HG03565 (cell line): ENCODE results near the gene METTL26.

ENCODE experiments used
- ATAC-seq: cut with Tn5 transposase; IDR thresholded peaks from one replicate; pipeline ENCODE4 v1.9.1; 2021; ENCODE audit warnings: mild to moderate bottlenecking, moderate library complexity; ENCODE audit not compliant: unreplicated experiment

Gene METTL26

DNA sequence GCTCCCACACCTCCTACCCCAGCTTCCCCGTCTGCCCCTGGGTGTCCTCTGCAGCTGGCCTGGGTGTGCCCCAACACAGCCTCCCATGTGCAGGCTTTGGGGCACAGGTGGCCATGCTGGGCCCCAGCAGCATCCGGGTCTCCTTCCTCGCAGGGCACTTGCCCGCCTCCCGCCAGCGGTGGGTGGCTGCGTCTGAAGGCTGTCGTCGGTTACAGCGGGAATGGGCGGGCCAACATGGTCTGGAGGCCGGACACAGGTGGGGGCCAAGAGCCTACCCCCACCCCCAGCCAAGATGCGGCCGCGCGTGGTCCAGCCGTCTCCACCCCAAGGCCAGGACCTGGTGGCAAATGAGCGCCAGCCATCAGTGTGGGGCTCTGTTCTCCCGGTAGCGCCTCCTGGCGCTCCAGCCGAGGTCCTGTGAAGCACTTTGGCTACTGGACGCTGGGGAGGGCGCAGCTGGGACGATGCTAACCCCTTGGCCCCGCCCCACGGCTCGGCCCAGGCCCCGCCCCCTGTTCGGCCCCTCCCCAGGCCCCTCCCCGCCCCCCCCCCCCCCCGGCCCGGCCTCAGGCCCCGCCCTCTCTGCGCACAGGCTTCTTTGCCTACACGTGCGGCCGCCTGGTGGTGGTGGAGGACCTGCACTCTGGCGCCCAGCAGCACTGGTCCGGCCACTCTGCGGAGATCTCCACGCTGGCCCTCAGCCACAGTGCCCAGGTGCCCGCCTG, 24.5 kb upstream of the METTL26 start:
- ATAC-seq = peak; percentile 45

DNA sequence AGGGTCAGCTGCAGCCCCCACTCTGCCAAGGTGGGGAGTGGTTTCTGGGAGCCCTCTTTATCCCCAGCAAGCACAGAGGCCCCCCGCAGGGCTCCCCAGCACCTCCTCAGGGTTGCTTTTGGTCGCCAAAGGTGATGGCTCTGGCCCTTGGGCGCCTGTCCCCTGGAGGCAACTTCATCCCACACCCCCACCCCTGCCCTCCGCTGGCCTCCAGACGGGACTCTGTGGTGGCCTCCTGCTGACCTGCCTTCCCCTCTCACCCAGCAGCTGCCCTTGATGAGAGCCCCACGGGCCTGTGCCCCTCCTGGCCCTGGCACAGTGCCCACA, 24.0 kb upstream of the METTL26 start:
- no peak for ATAC-seq

GRCh38 chr16:659618-660017, 23.5 kb upstream of the METTL26 start:
- ATAC-seq = no peak

GRCh38 chr16:658679-659571, 22.8 kb upstream of the METTL26 start:
- ATAC-seq = no peak

GRCh38 chr16:657487-657886, 21.4 kb upstream of the METTL26 start:
- no peak for ATAC-seq

DNA sequence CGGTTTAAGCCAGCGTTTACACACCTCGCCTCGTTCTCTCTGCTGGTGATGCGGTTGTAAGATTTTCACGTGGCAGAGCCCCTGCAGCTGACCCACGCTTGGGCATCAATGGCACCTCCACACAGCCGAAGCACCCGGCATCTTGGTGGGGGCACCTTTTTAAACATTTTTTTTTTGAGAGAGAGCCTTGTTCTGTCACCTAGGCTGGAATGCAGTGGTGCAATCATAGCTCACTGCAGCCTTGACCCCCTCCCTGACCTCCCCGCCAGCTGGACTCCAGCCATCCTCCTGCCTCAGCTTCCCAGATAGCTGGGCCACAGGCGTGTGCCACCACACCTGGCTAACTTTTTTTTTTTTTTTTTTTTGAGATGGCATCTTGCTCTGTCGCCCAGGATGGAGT, 17.9 kb upstream of the METTL26 start:
- ATAC-seq = no peak

GRCh38 chr16:652454-653305, 16.6 kb upstream of the METTL26 start:
- ATAC-seq = no peak

DNA sequence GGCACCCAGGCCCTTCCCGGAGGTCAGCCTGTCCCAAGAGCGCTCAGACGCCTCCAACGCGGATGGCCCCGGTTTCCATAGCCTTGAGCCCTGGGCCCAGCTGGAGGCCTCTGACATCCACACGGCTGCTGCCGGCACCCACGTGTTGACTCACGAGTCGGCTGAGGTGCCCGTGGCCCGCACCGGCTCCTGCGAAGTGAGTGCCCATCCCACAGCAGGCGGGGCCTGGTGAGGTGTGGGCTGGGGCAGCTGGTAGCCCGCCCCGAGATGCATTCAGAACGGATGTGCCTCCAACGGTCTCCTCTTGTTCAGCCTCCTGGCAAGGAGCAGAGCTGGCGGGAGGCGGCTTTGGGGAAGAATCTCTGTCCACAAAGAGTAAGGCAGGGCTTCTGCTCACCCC, 15.7 kb upstream of the METTL26 start:
- ATAC-seq = no peak

DNA sequence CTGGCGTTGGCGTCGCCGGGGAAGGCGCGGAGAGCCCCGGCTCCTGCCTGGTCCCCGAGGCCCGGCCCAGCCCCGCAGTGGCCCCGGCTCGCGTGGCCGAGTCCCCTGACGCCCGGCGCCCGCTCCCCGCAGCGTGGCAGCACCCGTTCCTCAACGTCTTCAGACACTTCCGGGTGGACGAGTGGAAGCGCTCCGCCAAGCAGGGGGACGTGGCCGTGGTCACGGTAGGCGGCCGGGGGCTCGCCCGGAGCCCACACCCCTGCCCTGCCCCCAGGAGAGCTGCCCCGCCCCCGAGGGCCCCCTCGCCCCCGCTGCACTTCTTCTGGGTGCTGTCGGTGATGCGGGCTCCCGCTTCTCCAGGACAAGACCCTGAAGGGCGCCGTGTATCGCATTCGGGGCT, 13.5 kb upstream of the METTL26 start:
- ATAC-seq = peak; percentile 9

GRCh38 chr16:648781-649589, 12.9 kb upstream of the METTL26 start, which contains the start of gene WDR90:
TSS of gene WDR90 (plus strand) at chr16:649365. CDS start at chr16:649417, 52 bp downstream.
- peak; percentile 76 for ATAC-seq

DNA sequence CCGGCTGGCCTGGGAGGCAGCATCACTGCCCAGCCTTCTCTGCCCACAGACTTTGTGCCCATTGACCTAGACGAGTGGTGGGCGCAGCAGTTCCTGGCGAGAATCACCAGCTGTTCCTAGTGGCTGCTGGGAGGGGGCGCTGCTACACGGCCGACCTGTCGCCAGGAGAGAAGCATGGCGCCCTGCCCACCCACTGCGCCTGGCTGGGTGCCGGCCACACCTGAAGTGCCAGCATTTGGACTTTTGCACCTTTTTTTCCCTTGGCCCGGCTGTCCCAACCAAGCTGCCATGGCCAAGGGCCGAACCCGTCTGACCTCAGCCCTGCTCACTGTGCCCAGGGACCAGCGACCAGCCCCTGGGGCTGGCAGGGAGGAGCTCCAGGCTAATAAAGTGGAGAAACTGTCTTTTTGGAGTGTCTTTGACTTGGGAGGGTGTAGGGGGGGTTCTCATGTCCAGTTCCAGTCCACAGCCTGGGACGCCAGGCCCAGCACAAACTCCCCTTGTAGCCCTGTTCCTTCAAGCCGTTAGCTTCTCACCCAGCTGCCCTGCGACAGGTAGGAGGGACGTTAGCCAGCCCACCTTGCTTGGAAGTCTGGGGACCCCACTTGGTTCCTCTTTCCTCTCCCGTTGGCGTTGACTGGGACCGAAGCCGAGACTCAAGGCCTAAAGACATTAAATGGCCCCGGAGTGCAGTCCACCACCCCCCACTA, 12.1 kb upstream of the METTL26 start:
- ATAC-seq = no peak

DNA sequence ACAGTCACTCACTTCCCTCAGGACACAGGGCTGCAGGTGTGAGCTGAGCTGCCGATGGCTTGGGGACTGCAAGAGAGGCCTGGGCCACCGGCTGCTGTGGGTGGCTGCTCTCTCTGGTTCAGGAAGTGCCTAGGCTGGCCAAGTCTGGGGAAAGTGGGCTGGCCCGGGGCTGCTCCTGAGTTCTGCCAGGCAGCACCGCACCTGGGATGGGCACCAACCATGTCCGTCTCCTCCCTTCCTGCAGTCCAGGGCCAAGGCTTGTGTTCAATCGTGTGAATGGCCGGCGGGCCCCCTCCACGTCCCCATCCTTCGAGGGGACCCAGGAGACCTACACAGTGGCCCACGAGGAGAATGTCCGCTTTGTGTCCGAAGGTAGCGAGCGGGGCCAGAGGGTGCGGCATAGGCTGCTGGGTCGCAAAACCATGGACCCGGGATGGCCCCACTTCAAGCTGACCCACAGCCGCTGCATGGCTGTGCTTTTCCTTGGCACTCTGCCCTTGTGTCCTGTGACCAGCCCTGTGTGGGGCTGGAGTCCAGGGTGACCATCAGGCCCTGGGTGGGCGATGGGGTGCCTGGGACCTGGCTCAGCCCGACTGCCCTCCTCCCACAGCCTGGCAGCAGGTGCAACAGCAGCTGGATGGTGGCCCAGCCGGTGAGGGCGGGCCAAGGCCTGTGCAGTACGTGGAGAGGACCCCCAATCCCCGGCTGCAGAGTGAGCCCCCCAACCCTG, 11.2 kb upstream of the METTL26 start:
- no peak for ATAC-seq

DNA sequence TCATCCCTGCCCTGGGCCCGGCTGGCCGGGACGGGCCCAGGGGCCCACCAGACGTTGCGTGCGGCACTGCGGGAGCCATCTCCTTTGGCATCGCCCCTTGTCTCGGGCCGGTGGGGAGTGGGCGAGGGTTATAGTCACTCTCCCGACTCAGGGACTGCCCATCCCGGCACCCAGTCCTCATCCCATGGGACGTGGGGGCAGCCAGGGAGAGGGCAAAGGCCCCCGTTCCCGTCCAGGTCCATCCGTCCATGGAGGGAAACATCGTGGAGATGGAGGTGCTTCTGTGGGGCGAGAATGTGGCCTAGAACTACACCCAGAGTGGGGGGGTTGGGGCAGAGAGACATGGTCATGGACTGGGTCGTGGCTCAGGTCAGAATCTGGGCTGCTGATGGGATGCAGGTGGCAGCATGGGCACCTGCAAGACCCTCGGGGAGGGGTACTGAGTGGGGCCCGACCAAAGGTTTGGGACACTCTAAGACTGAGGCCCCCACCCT, 10.6 kb upstream of the METTL26 start:
- no peak for ATAC-seq

DNA sequence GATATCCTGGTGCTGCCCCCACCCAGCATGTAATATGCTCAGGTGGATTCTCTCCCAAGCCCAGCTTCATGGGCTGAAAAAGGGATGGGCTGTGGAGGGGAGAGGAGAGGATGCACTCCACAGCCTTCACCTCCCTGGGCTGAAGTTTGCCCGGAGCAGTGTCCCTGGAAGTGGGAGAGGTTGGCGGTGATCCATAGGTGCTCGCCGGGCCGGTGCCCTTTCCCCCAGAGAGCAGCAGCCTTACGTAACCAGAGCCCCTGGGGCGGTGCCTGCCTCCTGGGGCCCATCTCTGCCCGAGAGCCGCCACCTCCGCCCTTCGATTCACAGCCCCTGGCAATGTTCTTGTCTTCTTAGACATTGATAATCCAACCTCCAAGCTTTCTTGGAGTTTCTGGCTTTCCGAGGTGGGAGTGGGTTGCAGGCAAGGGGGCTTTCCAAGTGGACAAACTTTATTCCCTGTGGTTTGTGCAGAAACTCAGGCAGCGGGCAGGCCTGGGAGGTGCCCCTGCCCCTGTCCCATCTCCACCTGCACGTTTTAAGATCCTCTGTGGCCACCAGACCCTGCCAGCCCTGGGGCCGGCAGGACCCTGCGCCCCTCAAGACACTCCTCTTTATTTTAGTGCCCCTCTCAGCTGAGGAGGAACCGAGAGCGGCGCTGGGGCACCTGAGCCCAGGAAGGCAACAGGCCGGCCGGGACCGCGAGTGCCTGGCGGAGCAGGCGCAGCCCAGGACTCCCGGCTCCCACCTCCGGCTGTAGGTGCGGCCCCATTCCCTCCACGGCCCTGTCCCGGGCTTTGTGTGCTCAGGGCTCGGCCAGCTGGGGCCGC, 10.0 kb upstream of the METTL26 start:
- no peak for ATAC-seq

DNA sequence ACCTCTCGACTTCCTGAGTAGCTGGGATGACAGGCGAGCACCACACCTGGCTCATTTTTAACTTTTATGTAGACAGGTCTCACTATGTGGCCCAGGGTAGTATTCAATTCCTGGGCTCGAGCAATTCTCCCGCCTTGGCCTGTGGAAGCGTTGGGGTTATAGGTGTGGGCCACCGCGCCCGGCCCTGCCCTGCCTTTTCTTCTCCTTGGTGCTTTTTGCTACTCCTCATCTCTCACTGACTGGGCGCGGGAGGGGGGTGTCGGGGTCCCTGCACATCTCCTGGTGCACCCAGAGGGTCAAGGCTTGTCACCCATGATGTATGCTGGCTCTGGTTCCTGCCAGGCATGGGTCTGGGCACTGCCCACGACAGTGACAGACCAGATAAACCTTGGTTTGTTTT, 8.5 kb upstream of the METTL26 start:
- ATAC-seq = no peak

GRCh38 chr16:643050-643368, 6.9 kb upstream of the METTL26 start:
- ATAC-seq = no peak

DNA sequence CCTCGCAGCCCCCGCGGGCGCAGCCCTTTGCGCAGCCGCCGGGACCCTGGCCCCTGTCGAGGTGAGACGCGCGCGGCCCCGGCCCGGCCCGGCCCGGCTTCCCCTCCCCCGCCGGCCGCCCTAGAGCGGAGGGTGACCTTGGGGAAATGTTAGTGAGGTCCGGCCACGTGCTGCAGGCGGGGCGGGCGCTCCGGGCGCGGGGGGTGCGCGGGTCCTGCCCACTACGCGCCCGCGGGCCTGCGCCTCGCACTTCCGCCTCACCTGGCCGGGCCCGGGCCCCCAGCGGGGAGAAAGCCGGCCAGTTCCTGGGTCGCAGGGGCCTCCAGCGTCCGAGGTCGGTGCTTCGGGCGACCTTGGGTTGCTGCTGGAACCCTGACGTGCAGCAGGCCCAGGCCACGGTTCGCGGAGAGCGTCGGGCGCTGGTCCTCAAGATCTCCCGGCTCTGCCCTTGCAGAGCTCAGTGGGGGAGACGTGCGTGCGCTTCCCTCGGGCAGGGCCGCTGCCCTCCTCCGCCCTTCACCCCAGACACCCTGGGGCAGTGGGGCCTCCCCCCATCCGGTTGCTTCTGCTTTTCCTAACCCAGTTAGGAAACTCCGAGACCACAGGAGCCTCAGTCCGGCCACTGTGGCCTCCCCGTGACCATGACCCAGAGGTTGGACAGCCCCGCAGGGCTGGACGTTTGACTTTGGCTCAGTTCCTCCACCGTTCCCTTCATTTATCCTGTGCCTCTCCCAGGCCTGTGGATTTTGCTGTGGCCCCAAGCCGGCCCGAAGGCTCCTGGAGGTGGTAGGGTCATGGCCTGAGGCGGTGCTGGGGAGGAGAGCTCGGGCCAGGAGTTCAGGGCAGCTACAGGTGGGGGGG, 6.3 kb upstream of the METTL26 start:
- ATAC-seq = peak; percentile 24
